Ishikawa (cell line): ENCODE results near the gene CUZD1.
A peak's percentile ranks its signal among the peaks of the same experiment; 100 is the strongest.

Source experiments
- CEBPB ChIP-seq: IDR thresholded peaks from 2 replicates; pipeline ENCODE4 v1.6.1; 2012
- CREB1 ChIP-seq: IDR thresholded peaks from 2 replicates; pipeline ENCODE4 v1.6.1; 2012; ENCODE audit warnings: low read depth
- EGR1 ChIP-seq: IDR thresholded peaks from 2 replicates; pipeline ENCODE4 v1.6.1; 2012
- EP300 ChIP-seq: IDR thresholded peaks from 2 replicates; pipeline ENCODE4 v1.6.1; 2012; ENCODE audit warnings: borderline replicate concordance
- FOXM1 ChIP-seq: IDR thresholded peaks from 2 replicates; pipeline ENCODE4 v1.6.1; 2012; ENCODE audit warnings: low read depth, borderline replicate concordance
- NFIC ChIP-seq: IDR thresholded peaks from 2 replicates; pipeline ENCODE4 v1.6.1; 2012
- RAD21 ChIP-seq: IDR thresholded peaks from 2 replicates; pipeline ENCODE4 v1.6.1; 2012; ENCODE audit warnings: low read depth
- TAF1 ChIP-seq: IDR thresholded peaks from 2 replicates; pipeline ENCODE4 v1.6.1; 2012; ENCODE audit warnings: low read depth, mild to moderate bottlenecking
- TCF12 ChIP-seq: IDR thresholded peaks from 2 replicates; pipeline ENCODE4 v1.6.1; 2012; ENCODE audit warnings: low read depth
- TEAD4 ChIP-seq: IDR thresholded peaks from 2 replicates; pipeline ENCODE4 v1.6.1; 2012
- YY1 ChIP-seq: IDR thresholded peaks from 2 replicates; pipeline ENCODE4 v1.6.1; 2012; ENCODE audit warnings: low read depth
- ZBTB7A ChIP-seq: IDR thresholded peaks from 2 replicates; pipeline ENCODE4 v1.6.1; 2012; ENCODE audit warnings: low read depth
- TF ChIP-seq, protein P1 (sequence below): IDR thresholded peaks from 2 replicates; pipeline ENCODE4 v1.6.1; 2012; ENCODE audit warnings: low read depth, mild to moderate bottlenecking
- TF ChIP-seq, protein P2 (sequence below): IDR thresholded peaks from 2 replicates; pipeline ENCODE4 v1.6.1; 2012
- TF ChIP-seq, protein P3 (sequence below): IDR thresholded peaks from 2 replicates; pipeline ENCODE4 v1.6.1; 2012

CUZD1 gene, protein sequence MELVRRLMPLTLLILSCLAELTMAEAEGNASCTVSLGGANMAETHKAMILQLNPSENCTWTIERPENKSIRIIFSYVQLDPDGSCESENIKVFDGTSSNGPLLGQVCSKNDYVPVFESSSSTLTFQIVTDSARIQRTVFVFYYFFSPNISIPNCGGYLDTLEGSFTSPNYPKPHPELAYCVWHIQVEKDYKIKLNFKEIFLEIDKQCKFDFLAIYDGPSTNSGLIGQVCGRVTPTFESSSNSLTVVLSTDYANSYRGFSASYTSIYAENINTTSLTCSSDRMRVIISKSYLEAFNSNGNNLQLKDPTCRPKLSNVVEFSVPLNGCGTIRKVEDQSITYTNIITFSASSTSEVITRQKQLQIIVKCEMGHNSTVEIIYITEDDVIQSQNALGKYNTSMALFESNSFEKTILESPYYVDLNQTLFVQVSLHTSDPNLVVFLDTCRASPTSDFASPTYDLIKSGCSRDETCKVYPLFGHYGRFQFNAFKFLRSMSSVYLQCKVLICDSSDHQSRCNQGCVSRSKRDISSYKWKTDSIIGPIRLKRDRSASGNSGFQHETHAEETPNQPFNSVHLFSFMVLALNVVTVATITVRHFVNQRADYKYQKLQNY

DNA sequence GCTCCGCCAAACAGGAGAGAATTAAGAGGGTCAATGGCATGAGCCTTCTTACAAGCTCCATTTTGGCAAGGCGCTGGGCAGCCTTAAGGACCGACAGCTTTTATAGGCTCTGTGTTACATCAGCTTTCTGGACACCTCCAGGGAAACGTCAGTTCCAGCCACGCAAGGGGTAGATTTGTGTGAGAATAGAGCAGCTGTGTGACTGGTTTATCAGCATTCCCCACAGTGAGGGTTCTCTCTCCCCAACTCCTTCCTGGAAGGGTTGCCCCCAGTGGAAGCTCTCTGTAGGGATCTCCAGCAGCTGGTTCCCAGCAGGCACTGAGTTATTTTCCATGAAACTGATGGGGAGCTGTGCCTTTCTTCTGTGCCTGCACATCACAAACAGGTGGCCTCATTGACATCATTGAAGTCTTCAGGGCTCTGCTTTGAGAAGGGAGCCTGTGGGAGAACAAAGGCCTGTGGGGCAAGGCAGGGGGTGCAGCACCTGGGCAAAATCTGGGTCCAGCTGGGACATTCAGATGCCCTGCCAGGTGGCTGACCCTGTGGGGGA is at the start of gene CUZD1:
Gene CUZD1, minus strand, starts transcription at position 75 of the 550 bp plus-strand sequence. Its CDS starts 14 bp downstream, at position 61.
- TF ChIP-seq TEAD4 (0 out of 2 replicates have a peak, but pooled peaks have one; percentile 9), NFIC (no peak)

DNA sequence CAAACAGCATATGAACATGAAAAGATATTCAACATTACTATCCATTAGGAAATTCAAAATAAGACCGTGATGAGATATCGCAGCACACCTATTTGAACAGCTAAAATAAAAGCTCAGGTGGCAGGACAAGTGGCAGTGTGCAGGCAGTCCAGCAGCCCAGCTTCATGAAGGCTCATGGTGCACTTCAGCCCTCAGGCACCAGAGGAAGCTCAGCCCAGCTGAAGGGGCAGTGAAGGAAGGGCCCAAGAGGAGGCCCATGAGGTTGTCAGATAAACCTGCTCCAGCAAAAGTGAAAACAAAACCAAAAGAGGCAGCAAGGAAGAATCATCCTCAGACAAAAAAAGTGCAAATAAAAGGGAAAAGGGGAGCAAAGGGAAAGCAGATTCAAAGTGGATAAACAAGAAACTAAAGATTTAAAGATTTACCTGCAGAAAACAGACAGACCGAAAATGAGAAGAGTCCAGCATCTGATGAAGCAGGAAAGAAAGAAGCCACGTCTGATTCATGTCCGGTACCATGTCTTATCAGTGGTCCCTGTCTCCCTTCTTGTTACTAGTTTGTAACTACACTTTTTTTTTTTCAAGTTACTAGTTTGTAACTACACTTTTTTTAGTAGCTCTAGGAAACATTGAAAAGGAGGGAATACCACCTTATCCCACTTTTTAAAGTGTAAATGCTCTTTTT is 48.7 kb upstream of the CUZD1 start:
- TF ChIP-seq ZBTB7A (no peak), NFIC (no peak), YY1 (no peak), FOXM1 (no peak), TAF1 (no peak), EGR1 (no peak), CREB1 (no peak), TEAD4 (no peak), RAD21 (no peak), EP300 (no peak), CEBPB (no peak), TCF12 (no peak)
- TF ChIP-seq, protein P1, sequence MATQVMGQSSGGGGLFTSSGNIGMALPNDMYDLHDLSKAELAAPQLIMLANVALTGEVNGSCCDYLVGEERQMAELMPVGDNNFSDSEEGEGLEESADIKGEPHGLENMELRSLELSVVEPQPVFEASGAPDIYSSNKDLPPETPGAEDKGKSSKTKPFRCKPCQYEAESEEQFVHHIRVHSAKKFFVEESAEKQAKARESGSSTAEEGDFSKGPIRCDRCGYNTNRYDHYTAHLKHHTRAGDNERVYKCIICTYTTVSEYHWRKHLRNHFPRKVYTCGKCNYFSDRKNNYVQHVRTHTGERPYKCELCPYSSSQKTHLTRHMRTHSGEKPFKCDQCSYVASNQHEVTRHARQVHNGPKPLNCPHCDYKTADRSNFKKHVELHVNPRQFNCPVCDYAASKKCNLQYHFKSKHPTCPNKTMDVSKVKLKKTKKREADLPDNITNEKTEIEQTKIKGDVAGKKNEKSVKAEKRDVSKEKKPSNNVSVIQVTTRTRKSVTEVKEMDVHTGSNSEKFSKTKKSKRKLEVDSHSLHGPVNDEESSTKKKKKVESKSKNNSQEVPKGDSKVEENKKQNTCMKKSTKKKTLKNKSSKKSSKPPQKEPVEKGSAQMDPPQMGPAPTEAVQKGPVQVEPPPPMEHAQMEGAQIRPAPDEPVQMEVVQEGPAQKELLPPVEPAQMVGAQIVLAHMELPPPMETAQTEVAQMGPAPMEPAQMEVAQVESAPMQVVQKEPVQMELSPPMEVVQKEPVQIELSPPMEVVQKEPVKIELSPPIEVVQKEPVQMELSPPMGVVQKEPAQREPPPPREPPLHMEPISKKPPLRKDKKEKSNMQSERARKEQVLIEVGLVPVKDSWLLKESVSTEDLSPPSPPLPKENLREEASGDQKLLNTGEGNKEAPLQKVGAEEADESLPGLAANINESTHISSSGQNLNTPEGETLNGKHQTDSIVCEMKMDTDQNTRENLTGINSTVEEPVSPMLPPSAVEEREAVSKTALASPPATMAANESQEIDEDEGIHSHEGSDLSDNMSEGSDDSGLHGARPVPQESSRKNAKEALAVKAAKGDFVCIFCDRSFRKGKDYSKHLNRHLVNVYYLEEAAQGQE: no peak
- TF ChIP-seq, protein P2, sequence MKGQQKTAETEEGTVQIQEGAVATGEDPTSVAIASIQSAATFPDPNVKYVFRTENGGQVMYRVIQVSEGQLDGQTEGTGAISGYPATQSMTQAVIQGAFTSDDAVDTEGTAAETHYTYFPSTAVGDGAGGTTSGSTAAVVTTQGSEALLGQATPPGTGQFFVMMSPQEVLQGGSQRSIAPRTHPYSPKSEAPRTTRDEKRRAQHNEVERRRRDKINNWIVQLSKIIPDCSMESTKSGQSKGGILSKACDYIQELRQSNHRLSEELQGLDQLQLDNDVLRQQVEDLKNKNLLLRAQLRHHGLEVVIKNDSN: no peak
- TF ChIP-seq, protein P3, sequence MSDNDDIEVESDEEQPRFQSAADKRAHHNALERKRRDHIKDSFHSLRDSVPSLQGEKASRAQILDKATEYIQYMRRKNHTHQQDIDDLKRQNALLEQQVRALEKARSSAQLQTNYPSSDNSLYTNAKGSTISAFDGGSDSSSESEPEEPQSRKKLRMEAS: no peak

DNA sequence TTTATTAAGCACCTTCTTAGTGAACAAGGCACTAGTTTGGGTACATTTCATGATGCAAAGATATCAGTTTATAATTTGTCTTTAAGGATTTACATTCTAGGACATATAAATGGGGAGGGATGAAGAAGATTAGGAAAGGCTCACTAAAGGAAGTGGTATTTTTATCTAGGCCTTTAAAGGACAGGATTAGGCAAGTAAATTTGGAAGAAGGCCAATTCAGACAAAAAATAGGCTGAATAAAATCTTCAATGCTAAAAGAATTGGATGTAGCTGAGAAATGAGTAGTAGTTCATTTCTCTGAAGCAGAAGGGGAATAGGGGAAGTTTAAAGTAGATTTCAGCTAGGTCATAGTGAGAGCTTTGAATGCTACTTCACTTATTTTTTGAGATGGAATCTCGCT is 38.5 kb upstream of the CUZD1 start:
- TF ChIP-seq YY1 (no peak), RAD21 (no peak), FOXM1 (no peak), ZBTB7A (no peak), EP300 (no peak), TAF1 (no peak), TEAD4 (no peak), TCF12 (no peak), CEBPB (no peak), EGR1 (no peak)
- TF ChIP-seq, protein P2: no peak
- TF ChIP-seq, protein P1: no peak

DNA sequence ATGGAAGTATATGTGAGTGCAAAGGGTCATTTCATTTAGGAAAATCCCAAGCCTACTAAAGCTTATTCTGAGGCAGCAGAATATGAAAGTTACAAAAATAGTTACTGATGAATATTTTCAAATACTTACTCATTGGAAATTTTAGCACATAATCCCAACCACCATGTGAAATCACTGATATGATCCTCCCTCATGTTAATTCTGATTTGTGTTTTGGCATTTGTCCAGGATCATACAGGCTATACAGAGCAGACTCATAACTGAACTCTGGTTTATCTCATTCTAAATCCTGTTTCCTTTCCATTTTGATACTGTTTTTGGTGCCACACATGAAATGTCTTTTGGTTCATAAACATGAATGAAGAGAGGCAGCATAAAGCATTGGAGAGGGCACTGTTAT is 37.1 kb upstream of the CUZD1 start:
- no peak for TF ChIP-seq TAF1
- TF ChIP-seq FOXM1: no peak
- TF ChIP-seq ZBTB7A: no peak
- no peak for TF ChIP-seq RAD21
- TF ChIP-seq CEBPB: no peak
- no peak for TF ChIP-seq NFIC
- TF ChIP-seq EP300: no peak
- TF ChIP-seq CREB1: no peak
- TF ChIP-seq, protein P3: no peak
- TF ChIP-seq TCF12: no peak
- TF ChIP-seq, protein P2: no peak
